Measurements from ENCODE around the gene FBXL7. TPM values are rescaled to one million over a fixed set of nuclear protein-coding genes. Genes with fewer than 3 reads are reported as not detected.
"Not testable (repeated sequence)": the region's sequence is repeated elsewhere in the genome, so short reads cannot be mapped to it uniquely, and the experiment has no call there.

FBXL7 gene
- polyA plus RNA-seq, 1 donor from 2014 or later = 0.24 TPM

DNA sequence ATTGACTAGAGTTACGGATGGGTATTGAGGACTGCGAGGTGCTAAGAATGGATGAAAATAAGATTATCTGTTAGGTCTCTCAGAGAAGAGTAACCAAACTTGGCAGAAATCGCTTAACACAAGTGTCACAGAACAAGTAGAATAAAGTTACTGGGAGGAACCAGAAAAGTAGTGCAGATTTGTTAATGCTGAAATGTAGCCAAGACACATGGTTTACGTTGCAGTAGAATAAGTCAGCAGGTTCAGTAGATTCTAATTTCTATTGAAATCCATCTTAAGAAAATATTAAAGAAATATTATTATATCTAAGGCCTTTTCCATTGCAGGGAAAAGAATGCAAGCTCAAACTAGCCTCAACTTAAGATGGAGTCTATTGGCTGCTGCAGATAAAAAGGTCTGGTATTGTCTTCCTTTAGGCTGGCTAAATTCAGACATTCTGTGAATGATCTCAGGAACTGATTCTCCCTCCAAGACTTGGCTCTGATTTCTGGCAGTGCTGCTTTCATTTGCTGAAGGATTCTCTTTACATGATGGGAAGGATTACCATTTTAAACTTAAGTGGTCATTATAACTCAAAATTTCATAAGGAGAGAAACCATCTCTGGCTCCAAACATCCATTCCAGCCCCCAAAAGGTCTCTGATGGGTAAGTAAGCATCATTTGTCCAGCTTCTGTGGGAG is 364.7 kb downstream of the FBXL7 start:
- no peaks in the 10 kb centered on the region for H3F3A ChIP-seq (ENCODE audit: insufficient read depth, low read length, poor library complexity, severe bottlenecking)
- H3K9me2 ChIP-seq (ENCODE audit: insufficient read depth, low read length) = no peaks in the 10 kb centered on the region
- H4K20me1 ChIP-seq (ENCODE audit: insufficient read depth) = no peaks in the 10 kb centered on the region
- H3K27ac ChIP-seq (ENCODE audit: low read length) = no peak overlapping the region
- no peaks in the 10 kb centered on the region for H3K79me2 ChIP-seq (replicated peaks; ENCODE audit: insufficient read depth, low read length)
- H3K9me3 ChIP-seq (ENCODE audit: low read length) = no peaks in the 10 kb centered on the region
- no peak overlapping the region for H3K9ac ChIP-seq (ENCODE audit: low read length)
- no peaks in the 10 kb centered on the region for H3K27me3 ChIP-seq (ENCODE audit: insufficient read depth, low read depth, low read length)
- H3K4me3 ChIP-seq (ENCODE audit: low read length) = no peak overlapping the region
- H3K4me2 ChIP-seq (ENCODE audit: low read length) = no peak overlapping the region
- no peaks in the 10 kb centered on the region for H3K36me3 ChIP-seq (ENCODE audit: insufficient read depth, low read length)
- H2AFZ ChIP-seq (ENCODE audit: low read depth, low read length) = no peak overlapping the region
- TF ChIP-seq RAD21 (conservative IDR thresholded peaks at IDR 0.05) (no peak), EZH2 (IDR thresholded peaks at IDR 0.05; ENCODE audit: borderline replicate concordance, insufficient read depth, low read length, poor library complexity, severe bottlenecking) (no peak), EP300 (conservative IDR thresholded peaks at IDR 0.05; ENCODE audit: poor library complexity, severe bottlenecking) (no peak), MXI1 (conservative IDR thresholded peaks at IDR 0.05; ENCODE audit: poor library complexity, severe bottlenecking) (no peak), SMC3 (conservative IDR thresholded peaks at IDR 0.05; ENCODE audit: poor library complexity) (no peak), TAF1 (IDR thresholded peaks at IDR 0.05; ENCODE audit: low read depth) (no peak), POLR2AphosphoS5 (IDR thresholded peaks at IDR 0.05) (no peak)
- TF ChIP-seq, protein P1, sequence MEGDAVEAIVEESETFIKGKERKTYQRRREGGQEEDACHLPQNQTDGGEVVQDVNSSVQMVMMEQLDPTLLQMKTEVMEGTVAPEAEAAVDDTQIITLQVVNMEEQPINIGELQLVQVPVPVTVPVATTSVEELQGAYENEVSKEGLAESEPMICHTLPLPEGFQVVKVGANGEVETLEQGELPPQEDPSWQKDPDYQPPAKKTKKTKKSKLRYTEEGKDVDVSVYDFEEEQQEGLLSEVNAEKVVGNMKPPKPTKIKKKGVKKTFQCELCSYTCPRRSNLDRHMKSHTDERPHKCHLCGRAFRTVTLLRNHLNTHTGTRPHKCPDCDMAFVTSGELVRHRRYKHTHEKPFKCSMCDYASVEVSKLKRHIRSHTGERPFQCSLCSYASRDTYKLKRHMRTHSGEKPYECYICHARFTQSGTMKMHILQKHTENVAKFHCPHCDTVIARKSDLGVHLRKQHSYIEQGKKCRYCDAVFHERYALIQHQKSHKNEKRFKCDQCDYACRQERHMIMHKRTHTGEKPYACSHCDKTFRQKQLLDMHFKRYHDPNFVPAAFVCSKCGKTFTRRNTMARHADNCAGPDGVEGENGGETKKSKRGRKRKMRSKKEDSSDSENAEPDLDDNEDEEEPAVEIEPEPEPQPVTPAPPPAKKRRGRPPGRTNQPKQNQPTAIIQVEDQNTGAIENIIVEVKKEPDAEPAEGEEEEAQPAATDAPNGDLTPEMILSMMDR (IDR thresholded peaks at IDR 0.05; ENCODE audit: poor library complexity, severe bottlenecking) = no peak
- TF ChIP-seq, protein P2, sequence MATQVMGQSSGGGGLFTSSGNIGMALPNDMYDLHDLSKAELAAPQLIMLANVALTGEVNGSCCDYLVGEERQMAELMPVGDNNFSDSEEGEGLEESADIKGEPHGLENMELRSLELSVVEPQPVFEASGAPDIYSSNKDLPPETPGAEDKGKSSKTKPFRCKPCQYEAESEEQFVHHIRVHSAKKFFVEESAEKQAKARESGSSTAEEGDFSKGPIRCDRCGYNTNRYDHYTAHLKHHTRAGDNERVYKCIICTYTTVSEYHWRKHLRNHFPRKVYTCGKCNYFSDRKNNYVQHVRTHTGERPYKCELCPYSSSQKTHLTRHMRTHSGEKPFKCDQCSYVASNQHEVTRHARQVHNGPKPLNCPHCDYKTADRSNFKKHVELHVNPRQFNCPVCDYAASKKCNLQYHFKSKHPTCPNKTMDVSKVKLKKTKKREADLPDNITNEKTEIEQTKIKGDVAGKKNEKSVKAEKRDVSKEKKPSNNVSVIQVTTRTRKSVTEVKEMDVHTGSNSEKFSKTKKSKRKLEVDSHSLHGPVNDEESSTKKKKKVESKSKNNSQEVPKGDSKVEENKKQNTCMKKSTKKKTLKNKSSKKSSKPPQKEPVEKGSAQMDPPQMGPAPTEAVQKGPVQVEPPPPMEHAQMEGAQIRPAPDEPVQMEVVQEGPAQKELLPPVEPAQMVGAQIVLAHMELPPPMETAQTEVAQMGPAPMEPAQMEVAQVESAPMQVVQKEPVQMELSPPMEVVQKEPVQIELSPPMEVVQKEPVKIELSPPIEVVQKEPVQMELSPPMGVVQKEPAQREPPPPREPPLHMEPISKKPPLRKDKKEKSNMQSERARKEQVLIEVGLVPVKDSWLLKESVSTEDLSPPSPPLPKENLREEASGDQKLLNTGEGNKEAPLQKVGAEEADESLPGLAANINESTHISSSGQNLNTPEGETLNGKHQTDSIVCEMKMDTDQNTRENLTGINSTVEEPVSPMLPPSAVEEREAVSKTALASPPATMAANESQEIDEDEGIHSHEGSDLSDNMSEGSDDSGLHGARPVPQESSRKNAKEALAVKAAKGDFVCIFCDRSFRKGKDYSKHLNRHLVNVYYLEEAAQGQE (IDR thresholded peaks at IDR 0.05; ENCODE audit: borderline replicate concordance) = no peak

DNA sequence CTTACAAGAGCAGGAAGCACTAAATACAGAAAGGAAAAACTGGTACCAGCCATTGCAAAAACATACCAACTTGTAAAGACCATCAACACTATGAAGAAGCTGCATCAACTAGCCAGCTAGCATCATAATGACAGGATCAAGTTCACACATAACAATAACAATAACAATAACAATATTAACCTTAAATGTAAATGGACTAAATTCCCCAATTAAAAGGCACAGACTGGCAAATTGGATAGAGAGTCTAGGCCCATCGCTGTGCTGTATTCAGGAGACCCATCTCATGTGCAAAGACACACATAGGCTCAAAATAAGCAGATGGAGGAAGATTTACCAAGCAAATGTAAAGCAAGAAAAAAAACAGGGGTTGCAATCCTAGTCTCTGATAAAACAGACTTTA is 372.3 kb downstream of the FBXL7 start:
- not testable (repeated sequence) for H3K36me3 ChIP-seq (ENCODE audit: insufficient read depth, low read length); H3K9ac ChIP-seq (ENCODE audit: low read length); H3K27ac ChIP-seq (ENCODE audit: low read length); H3K4me2 ChIP-seq (ENCODE audit: low read length); H3K27me3 ChIP-seq (ENCODE audit: insufficient read depth, low read depth, low read length); H3K79me2 ChIP-seq (replicated peaks; ENCODE audit: insufficient read depth, low read length); H4K20me1 ChIP-seq (ENCODE audit: insufficient read depth); H3K9me3 ChIP-seq (ENCODE audit: low read length); H3F3A ChIP-seq (ENCODE audit: insufficient read depth, low read length, poor library complexity, severe bottlenecking); H3K9me2 ChIP-seq (ENCODE audit: insufficient read depth, low read length); H3K4me3 ChIP-seq (ENCODE audit: low read length); H2AFZ ChIP-seq (ENCODE audit: low read depth, low read length)
